PC-9 (cell line): Measurements from ENCODE around the gene CAPN9. TPM values are rescaled to one million over a fixed set of nuclear protein-coding genes. Genes with fewer than 3 reads are reported as not detected.

Source experiments
- BruUV-seq: library from RNA; stranded (reverse); fragments of 400-500 nt; replicated peaks from 2 replicates; lab custom pipeline; 2021; lab: Mats Ljungman, UMichigan
- CTCF ChIA-PET: fragments of 300-600 bp; sonication (Branson Sonifier 250); formaldehyde crosslinking; loops from one replicate; lab custom pipeline; 2022; ENCODE audit warnings: antibody characterized with exemption; lab: Charles Lee
- POLR2A ChIA-PET: fragments of 300-600 bp; sonication (Branson Sonifier 250); formaldehyde crosslinking; loops from one replicate; lab custom pipeline; 2022; ENCODE audit warnings: antibody characterized with exemption; ENCODE audit not compliant: unreplicated experiment; lab: Charles Lee
- DNase-seq, 2 experiments: peaks; one replicate each; pipeline versions ENCODE4 v3.0.0 to v3.0.0-alpha.2; 2015 to 2022; ENCODE audit warnings: mixed read lengths in 1 of 2
- H2AFZ ChIP-seq: fragments of 200-600 bp; sonication (generic); 2 replicates; pipeline ENCODE4 v1.8.1; 2017; ENCODE audit warnings: antibody characterized with exemption
- H3F3A ChIP-seq: fragments of 200-600 bp; sonication (generic); 2 replicates; pipeline ENCODE4 v1.8.1; 2017; ENCODE audit warnings: antibody characterized with exemption, mild to moderate bottlenecking, low read depth; ENCODE audit not compliant: insufficient read depth
- H3K27ac ChIP-seq: fragments of 200-600 bp; sonication (generic); 2 replicates; pipeline ENCODE4 v1.6.1; 2016; ENCODE audit warnings: mixed run types
- H3K27me3 ChIP-seq: fragments of 200-600 bp; sonication (generic); 2 replicates; pipeline ENCODE4 v1.6.1; 2016; ENCODE audit warnings: low read depth, mixed run types; ENCODE audit not compliant: insufficient read depth
- H3K36me3 ChIP-seq: fragments of 200-600 bp; sonication (generic); 2 replicates; pipeline ENCODE4 v1.6.1; 2016; ENCODE audit warnings: low read depth, mixed run types
- H3K4me1 ChIP-seq: fragments of 200-600 bp; sonication (generic); replicated peaks from 2 replicates; pipeline ENCODE4 v1.6.1; 2016; ENCODE audit warnings: mixed run types; ENCODE audit not compliant: insufficient read depth
- H3K4me2 ChIP-seq: fragments of 200-600 bp; sonication (generic); 2 replicates; pipeline ENCODE4 v1.6.1; 2017; ENCODE audit warnings: mixed run types
- H3K4me3 ChIP-seq: fragments of 200-600 bp; sonication (generic); 2 replicates; pipeline ENCODE4 v1.6.1; 2016; ENCODE audit warnings: mixed run types
- H3K79me2 ChIP-seq: fragments of 200-600 bp; sonication (generic); 2 replicates; pipeline ENCODE4 v1.6.1; 2017; ENCODE audit warnings: low read depth, mixed run types
- H3K9me2 ChIP-seq: fragments of 200-600 bp; sonication (generic); 2 replicates; pipeline ENCODE4 v1.8.1; 2017; ENCODE audit warnings: mild to moderate bottlenecking; ENCODE audit not compliant: insufficient read depth
- H3K9me3 ChIP-seq: fragments of 200-600 bp; sonication (generic); 2 replicates; pipeline ENCODE4 v1.8.1; 2016; ENCODE audit warnings: low read depth; ENCODE audit not compliant: insufficient read depth
- H4K20me1 ChIP-seq: fragments of 200-600 bp; sonication (generic); 2 replicates; pipeline ENCODE4 v1.8.1; 2017; ENCODE audit not compliant: insufficient read depth
- CTCF ChIP-seq: fragments of 200-600 bp; sonication (generic); conservative IDR thresholded peaks from 2 replicates; pipeline ENCODE4 v1.6.1; 2017; ENCODE audit warnings: mixed run types, antibody characterized with exemption, mild to moderate bottlenecking, moderate library complexity
- EZH2 ChIP-seq: fragments of 200-600 bp; sonication (generic); IDR thresholded peaks from 2 replicates; pipeline ENCODE4 v1.8.0; 2017; ENCODE audit warnings: antibody characterized with exemption, low read depth
- intact Hi-C: fragments of 100-400 bp; cut with micrococcal nuclease; formaldehyde crosslinking; loops from one replicate; pipeline ENCODE4 v1.10.0; 2022; ENCODE audit not compliant: unreplicated experiment
- total RNA-seq: library from RNA; stranded (reverse); gene quantifications from 2 replicates; pipeline ENCODE4 v1.2.3, GENCODE V29; 2021

Gene CAPN9
- total RNA-seq, 1 experiment from 2014 or later: not detected

GRCh38 chr1:230807561-230808280, 60.5 kb downstream of the CAPN9 start:
- BruUV-seq: no TSS peak
- no peak overlapping the region for H3K4me2 ChIP-seq
- CTCF ChIA-PET: no interaction called here

GRCh38 chr1:230808281-230808872, 61.2 kb downstream of the CAPN9 start:
- Histone ChIP-seq H4K20me1 (no peaks in the 10 kb centered on the region), H3K4me2 (no peak overlapping the region), H2AFZ (no peak overlapping the region), H3K79me2 (no peaks in the 10 kb centered on the region), H3K9me3 (peaks cover 8% of the 10 kb centered on the region; the same call in 1 of the 2 replicates), H3K36me3 (no peaks in the 10 kb centered on the region), H3F3A (no peaks in the 10 kb centered on the region), H3K27me3 (no peaks in the 10 kb centered on the region), H3K4me3 (no peak overlapping the region), H3K4me1 (no peaks in the 10 kb centered on the region), H3K27ac (no peak overlapping the region), H3K9me2 (no peaks in the 10 kb centered on the region)
- no peak for DNase-seq
- BruUV-seq: no TSS peak
- TF ChIP-seq EZH2 (no peak), CTCF (no peak)
- ChIA-PET CTCF (no interaction called here), POLR2A (no interaction called here)
- intact Hi-C loops: no loop called here

More at GRCh38 chr1:230807561-230808280, 60.5 kb downstream of the CAPN9 start:
- no peaks in the 10 kb centered on the region for H3K9me2 ChIP-seq
- POLR2A ChIA-PET: no interaction called here
- no peaks in the 10 kb centered on the region for H3K27me3 ChIP-seq
- H3K79me2 ChIP-seq: no peaks in the 10 kb centered on the region
- no peaks in the 10 kb centered on the region for H3K36me3 ChIP-seq
- H2AFZ ChIP-seq: no peak overlapping the region
- intact Hi-C loops: no loop called here
- TF ChIP-seq EZH2 (no peak), CTCF (no peak)
- peaks cover 6% of the 10 kb centered on the region; the same call in 1 of the 2 replicates for H3K9me3 ChIP-seq
- DNase-seq: no peak
- no peaks in the 10 kb centered on the region for H3F3A ChIP-seq
- H3K4me1 ChIP-seq: no peaks in the 10 kb centered on the region
- H3K4me3 ChIP-seq: no peak overlapping the region
- H3K27ac ChIP-seq: no peak overlapping the region
- no peaks in the 10 kb centered on the region for H4K20me1 ChIP-seq

- TF ChIP-seq CTCF (no peak), EZH2 (no peak)
Observed at GRCh38 chr1:230809256-230809990, 62.2 kb downstream of the CAPN9 start.

More at GRCh38 chr1:230809256-230809990, 62.2 kb downstream of the CAPN9 start:
- Histone ChIP-seq H3K4me1 (no peaks in the 10 kb centered on the region), H3K27ac (no peak overlapping the region), H3K79me2 (no peaks in the 10 kb centered on the region), H4K20me1 (no peaks in the 10 kb centered on the region), H3K9me2 (no peaks in the 10 kb centered on the region), H3K36me3 (no peaks in the 10 kb centered on the region), H3K4me2 (no peak overlapping the region), H3K27me3 (no peaks in the 10 kb centered on the region), H3F3A (no peaks in the 10 kb centered on the region), H3K9me3 (peaks cover 8% of the 10 kb centered on the region; the same call in 1 of the 2 replicates), H2AFZ (no peak overlapping the region), H3K4me3 (no peak overlapping the region)
- CTCF ChIA-PET: no interaction called here
- no TSS peak for BruUV-seq
- intact Hi-C loops: no loop called here
- no peak for DNase-seq
- POLR2A ChIA-PET: no interaction called here
